ENCODE measurements around the gene REM1. TPM values are rescaled to one million over a fixed set of nuclear protein-coding genes. Genes with fewer than 3 reads are reported as not detected.
A peak's percentile ranks its signal among the peaks of the same experiment; 100 is the strongest.
"Not testable (repeated sequence)": the region's sequence is repeated elsewhere in the genome, so short reads cannot be mapped to it uniquely, and the experiment has no call there.

REM1 gene
- total RNA-seq, 1 donor from 2014 or later: not detected

DNA sequence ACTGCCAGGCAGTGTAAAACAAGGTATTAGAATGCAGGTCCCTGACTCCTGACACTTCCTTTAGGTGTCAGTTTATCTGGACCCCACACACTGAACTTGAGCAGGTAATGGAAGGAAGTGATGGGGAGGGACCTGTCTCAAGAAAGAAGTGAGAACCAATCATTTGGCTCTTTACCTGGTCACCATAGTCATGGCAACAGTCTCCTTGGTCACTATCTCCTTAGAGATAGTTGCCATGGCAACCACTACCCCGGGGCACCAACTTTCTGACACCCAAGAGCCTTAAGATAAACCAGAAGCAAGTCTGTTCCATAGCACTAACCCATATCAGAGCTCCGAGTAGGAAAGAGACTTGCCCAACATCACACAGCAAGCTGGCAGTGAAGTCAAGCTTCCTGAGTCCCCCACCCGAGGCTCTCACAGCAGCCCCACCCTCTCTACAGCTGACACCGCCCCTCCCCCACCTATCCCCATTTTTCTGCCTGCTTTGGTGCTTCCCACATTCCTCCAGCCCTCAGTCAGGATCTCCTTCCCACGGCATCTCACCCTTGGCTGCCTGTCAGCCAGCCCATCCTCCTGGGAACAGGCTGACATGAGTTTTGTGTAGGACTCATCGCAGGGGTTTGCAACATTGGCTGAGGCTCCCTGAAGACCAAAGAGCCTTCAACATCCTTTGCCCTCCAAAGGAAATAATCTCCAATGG lies 22.9 kb downstream of the REM1 start:
- no peaks in the 10 kb centered on the region for H4K20me1 ChIP-seq (ENCODE audit: low read depth)
- Mint-ChIP-seq H3K27ac (no peak overlapping the region), H3K27me3 (ENCODE audit: insufficient read depth, low read depth) (peaks cover 22% of the 10 kb centered on the region), H3K36me3 (no peaks in the 10 kb centered on the region), H3K4me3 (no peak overlapping the region), H3K9me3 (no peaks in the 10 kb centered on the region), H3K4me1 (peaks cover 4% of the 10 kb centered on the region)
- H3K79me2 ChIP-seq (ENCODE audit: low read depth): no peaks in the 10 kb centered on the region
- peaks cover 4% of the 10 kb centered on the region for H3K9me3 ChIP-seq (ENCODE audit: low read depth)
- no peak overlapping the region for H3K9ac ChIP-seq
- no peak overlapping the region for H2AFZ ChIP-seq (replicated peaks)
- no peak overlapping the region for H3K4me3 ChIP-seq
- H3K36me3 ChIP-seq: no peaks in the 10 kb centered on the region
- no peak for DNase-seq (ENCODE audit: low spot score)
- H3F3A ChIP-seq (ENCODE audit: low read depth): no peaks in the 10 kb centered on the region
- no peak overlapping the region for H3K27ac ChIP-seq
- H3K27me3 ChIP-seq: no peaks in the 10 kb centered on the region
- H3K4me1 ChIP-seq: no peaks in the 10 kb centered on the region
- no peak overlapping the region for H3K4me2 ChIP-seq
- no peak for TF ChIP-seq EZH2 (IDR thresholded peaks at IDR 0.05)
- no peak for TF ChIP-seq EZH2phosphoT487 (IDR thresholded peaks at IDR 0.05)

- H3K9ac ChIP-seq: no peak overlapping the region
- TF ChIP-seq EZH2phosphoT487 (IDR thresholded peaks at IDR 0.05) (no peak), EZH2 (IDR thresholded peaks at IDR 0.05) (no peak), CTCF (IDR thresholded peaks at IDR 0.05) (no peak)
- Mint-ChIP-seq H3K36me3 (no peaks in the 10 kb centered on the region), H3K27me3 (ENCODE audit: insufficient read depth, low read depth) (peaks cover 23% of the 10 kb centered on the region), H3K4me1 (peaks cover 4% of the 10 kb centered on the region), H3K4me3 (no peak overlapping the region), H3K9me3 (no peaks in the 10 kb centered on the region), H3K27ac (no peak overlapping the region)
- H3K9me3 ChIP-seq (ENCODE audit: low read depth): no peaks in the 10 kb centered on the region
- no peaks in the 10 kb centered on the region for H3K79me2 ChIP-seq (ENCODE audit: low read depth)
- no peak overlapping the region for H2AFZ ChIP-seq (replicated peaks)
- no peaks in the 10 kb centered on the region for H3K27me3 ChIP-seq
- H3K27ac ChIP-seq: no peak overlapping the region
- H3K4me1 ChIP-seq: no peaks in the 10 kb centered on the region
- DNase-seq (ENCODE audit: low spot score): no peak
- H3K4me2 ChIP-seq: no peak overlapping the region
- no peaks in the 10 kb centered on the region for H4K20me1 ChIP-seq (ENCODE audit: low read depth)
- H3K36me3 ChIP-seq: no peaks in the 10 kb centered on the region
- H3F3A ChIP-seq (ENCODE audit: low read depth): no peaks in the 10 kb centered on the region
- H3K4me3 ChIP-seq: no peak overlapping the region
Measured at GRCh38 chr20:31500527-31500926, 25.4 kb downstream of the REM1 start.

DNA sequence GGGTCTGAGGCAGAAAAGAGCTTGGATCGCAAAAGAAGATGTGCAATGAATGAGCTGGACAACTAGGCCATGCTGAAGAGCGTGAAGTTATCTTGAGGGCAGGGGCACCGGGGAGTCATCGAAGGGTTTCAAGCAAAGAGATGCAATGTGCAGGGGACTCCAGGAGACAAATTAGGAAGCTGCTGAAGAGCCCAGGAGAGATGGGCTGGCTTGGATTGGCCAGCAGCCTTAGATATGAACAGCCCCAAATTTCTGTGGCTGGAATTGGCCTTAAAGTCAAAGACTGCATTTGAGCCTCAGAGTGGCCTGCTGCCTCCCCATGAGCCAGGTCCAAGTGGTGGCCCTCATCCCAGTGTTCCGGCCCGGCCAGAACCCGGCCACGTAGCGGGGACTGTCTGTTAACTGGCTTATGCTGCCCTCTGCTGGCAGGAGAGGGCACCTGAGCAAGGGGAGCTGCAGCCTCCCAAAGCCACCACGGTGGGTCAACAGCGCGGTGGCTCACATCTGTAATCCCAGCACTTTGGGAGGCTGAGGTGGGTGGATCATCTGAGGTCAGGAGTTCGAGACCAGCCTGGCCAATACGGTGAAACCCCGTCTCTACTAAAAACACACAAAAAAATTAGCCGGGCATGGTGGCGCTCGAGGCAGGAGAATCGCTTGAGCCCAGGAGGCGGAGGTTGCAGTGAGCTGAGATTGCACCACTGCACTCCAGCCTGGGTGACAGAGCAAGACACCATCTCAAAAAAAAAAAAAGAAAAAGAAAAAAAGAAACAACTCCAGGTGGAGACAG lies 28.0 kb downstream of the REM1 start:
- not testable (repeated sequence) for H3K4me1 ChIP-seq; H3K4me3 ChIP-seq; H3F3A ChIP-seq (ENCODE audit: low read depth); H3K9me3 ChIP-seq (ENCODE audit: low read depth); H3K4me3 Mint-ChIP-seq; H3K36me3 Mint-ChIP-seq; H3K36me3 ChIP-seq; H3K9me3 Mint-ChIP-seq; H3K27ac ChIP-seq; H3K9ac ChIP-seq; H3K27me3 ChIP-seq; H3K4me1 Mint-ChIP-seq; H3K27ac Mint-ChIP-seq; H2AFZ ChIP-seq (replicated peaks); H3K79me2 ChIP-seq (ENCODE audit: low read depth); H3K4me2 ChIP-seq; H4K20me1 ChIP-seq (ENCODE audit: low read depth)
- peak; percentile 88 for DNase-seq (ENCODE audit: low spot score)
- TF ChIP-seq CTCF (IDR thresholded peaks at IDR 0.05): peak; percentile 90
- peaks cover 20% of the 10 kb centered on the region for H3K27me3 Mint-ChIP-seq (ENCODE audit: insufficient read depth, low read depth)

DNA sequence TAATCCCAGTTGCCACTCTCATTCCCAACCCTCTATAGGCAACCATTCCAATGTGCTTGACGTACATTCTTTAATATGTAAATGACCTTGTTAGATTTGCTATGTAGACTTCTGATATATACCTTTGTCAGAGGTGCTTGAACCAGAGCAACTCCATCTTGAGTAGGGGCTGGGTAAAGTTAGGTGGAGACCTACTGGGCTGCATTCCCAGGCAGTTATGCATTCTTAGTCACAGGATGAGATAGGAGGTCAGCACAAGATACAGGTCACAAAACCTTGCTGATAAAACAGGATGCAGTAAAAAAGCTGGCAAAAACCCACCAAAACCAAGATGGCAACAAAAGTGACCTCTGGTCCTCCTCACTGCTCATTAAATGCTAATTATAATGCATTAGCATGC lies 30.8 kb downstream of the REM1 start:
- H3K36me3 Mint-ChIP-seq: no peaks in the 10 kb centered on the region
- H3K4me2 ChIP-seq: no peak overlapping the region

More for the DNA sequence above, 30.8 kb downstream of the REM1 start:
- H3K4me3 Mint-ChIP-seq: no peak overlapping the region
- H4K20me1 ChIP-seq (ENCODE audit: low read depth): no peaks in the 10 kb centered on the region
- H3K9me3 ChIP-seq (ENCODE audit: low read depth): no peaks in the 10 kb centered on the region
- no peaks in the 10 kb centered on the region for H3K79me2 ChIP-seq (ENCODE audit: low read depth)
- no peak overlapping the region for H3K27ac ChIP-seq
- peaks cover 11% of the 10 kb centered on the region for H3K27me3 Mint-ChIP-seq (ENCODE audit: insufficient read depth, low read depth)
- no peaks in the 10 kb centered on the region for H3F3A ChIP-seq (ENCODE audit: low read depth)
- H3K9me3 Mint-ChIP-seq: peaks cover 4% of the 10 kb centered on the region
- DNase-seq (ENCODE audit: low spot score): no peak
- no peak overlapping the region for H3K4me3 ChIP-seq
- H3K27me3 ChIP-seq: no peaks in the 10 kb centered on the region
- no peak overlapping the region for H3K27ac Mint-ChIP-seq
- H3K4me1 ChIP-seq: no peaks in the 10 kb centered on the region
- H3K4me1 Mint-ChIP-seq: no peaks in the 10 kb centered on the region
- no peak overlapping the region for H3K9ac ChIP-seq
- TF ChIP-seq EZH2phosphoT487 (IDR thresholded peaks at IDR 0.05): no peak
- TF ChIP-seq CTCF (IDR thresholded peaks at IDR 0.05): no peak
- TF ChIP-seq EZH2 (IDR thresholded peaks at IDR 0.05): no peak
- H2AFZ ChIP-seq (replicated peaks): no peak overlapping the region
- H3K36me3 ChIP-seq: no peaks in the 10 kb centered on the region
